NCI-H345 (cell line): ENCODE measurements around the gene CD244.
"Not testable (repeated sequence)": the region's sequence is repeated elsewhere in the genome, so short reads cannot be mapped to it uniquely, and the experiment has no call there.

ENCODE experiments used
- DNase-seq: peaks from one replicate; lab custom pipeline; 2025; lab: John Stamatoyannopoulos, UW

The CD244 gene

GRCh38 chr1:160862203-160863060, at the start of gene CD244:
TSS of gene CD244 (minus strand) at chr1:160862887. CDS start at chr1:160862677, 210 bp downstream.
- no peak for DNase-seq

- no peak for DNase-seq
Observed at GRCh38 chr1:160911925-160912324, 49.2 kb upstream of the CD244 start.

GRCh38 chr1:160911441-160911840, 48.8 kb upstream of the CD244 start:
- no peak for DNase-seq

GRCh38 chr1:160910170-160910750, 47.6 kb upstream of the CD244 start:
- peak; percentile 81 for DNase-seq

GRCh38 chr1:160907976-160908375, 45.3 kb upstream of the CD244 start:
- no peak for DNase-seq

GRCh38 chr1:160905617-160905989, 42.9 kb upstream of the CD244 start:
- DNase-seq = no peak

GRCh38 chr1:160904783-160905616, 42.3 kb upstream of the CD244 start:
- DNase-seq = no peak

- not testable (repeated sequence) for DNase-seq
Observed at GRCh38 chr1:160902251-160902650, 39.6 kb upstream of the CD244 start.

- no peak for DNase-seq
Observed at GRCh38 chr1:160901768-160902167, 39.1 kb upstream of the CD244 start.

GRCh38 chr1:160900683-160901082, 38.0 kb upstream of the CD244 start:
- not testable (repeated sequence) for DNase-seq

- DNase-seq = not testable (repeated sequence)
Observed at GRCh38 chr1:160894368-160895135, 31.9 kb upstream of the CD244 start.

GRCh38 chr1:160891474-160891873, 28.8 kb upstream of the CD244 start:
- DNase-seq = no peak

- DNase-seq = no peak
Observed at GRCh38 chr1:160888926-160889325, 26.2 kb upstream of the CD244 start.

- no peak for DNase-seq
Observed at GRCh38 chr1:160887071-160887470, 24.4 kb upstream of the CD244 start.

GRCh38 chr1:160885042-160885441, 22.4 kb upstream of the CD244 start, which contains the start of gene ITLN1:
TSS of gene ITLN1 (minus strand) at chr1:160885180. CDS start at chr1:160884877, 303 bp downstream.
- no peak for DNase-seq

- no peak for DNase-seq
Observed at GRCh38 chr1:160884579-160884978, 21.9 kb upstream of the CD244 start.

GRCh38 chr1:160883581-160884513, 21.2 kb upstream of the CD244 start:
- DNase-seq = no peak

- no peak for DNase-seq
Observed at GRCh38 chr1:160882582-160882981, 19.9 kb upstream of the CD244 start.

GRCh38 chr1:160881264-160881663, 18.6 kb upstream of the CD244 start:
- not testable (repeated sequence) for DNase-seq

- no peak for DNase-seq
Observed at GRCh38 chr1:160880216-160880615, 17.5 kb upstream of the CD244 start.

- no peak for DNase-seq
Observed at GRCh38 chr1:160879056-160879455, 16.4 kb upstream of the CD244 start.
